Colon (tissue), 2 donors: ENCODE measurements around the gene KAT8.
"Not testable (repeated sequence)": the region's sequence is repeated elsewhere in the genome, so short reads cannot be mapped to it uniquely, and the experiment has no call there.

Experiments used
- FAIRE-seq: peaks from 2 replicates; lab custom pipeline; 2012; peaks lifted over from hg19 to GRCh38; lab: Jason Lieb, UNC
- donor health status: control.
- donor health status: control.

KAT8 gene

DNA sequence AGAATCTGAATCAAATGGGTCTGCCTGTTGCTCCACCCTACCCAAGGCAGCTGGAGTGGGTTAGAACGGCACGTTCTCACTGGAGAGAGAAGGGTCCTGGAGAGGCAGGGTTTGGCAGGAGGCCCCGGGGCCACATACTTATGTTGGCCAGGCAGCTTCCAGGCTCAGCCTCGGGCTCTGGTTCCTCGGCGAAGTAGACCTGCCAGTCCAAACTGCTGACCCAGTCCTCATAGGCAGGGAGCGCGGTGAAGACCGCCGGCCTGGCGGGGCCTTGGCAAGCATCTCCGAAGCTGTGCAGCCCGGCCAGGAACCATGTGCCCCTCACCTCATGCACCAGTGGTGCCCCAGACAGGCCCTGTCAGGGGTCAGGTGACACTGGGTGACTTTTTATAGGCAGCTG, 33.5 kb upstream of the KAT8 start:
- no peak for FAIRE-seq

GRCh38 chr16:31084584-31085302, 32.7 kb upstream of the KAT8 start:
- no peak for FAIRE-seq

GRCh38 chr16:31085411-31085810, 32.1 kb upstream of the KAT8 start:
- FAIRE-seq, result no peak

GRCh38 chr16:31085873-31086628, 31.4 kb upstream of the KAT8 start:
- FAIRE-seq, result no peak

DNA sequence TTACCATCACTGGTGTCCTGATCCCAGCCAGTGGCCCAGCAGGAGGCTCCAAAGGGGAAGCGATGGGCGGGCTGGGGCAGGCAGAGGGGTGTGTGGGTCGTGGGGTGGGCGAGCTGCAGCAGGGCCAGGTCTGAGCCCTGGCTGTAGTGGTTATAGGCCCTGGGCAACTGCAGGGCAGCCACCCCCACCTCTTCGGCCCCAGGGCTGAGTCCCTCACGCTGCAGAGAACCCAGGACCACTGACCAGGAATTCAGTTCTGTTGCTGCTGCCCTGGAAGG, 30.9 kb upstream of the KAT8 start:
- no peak for FAIRE-seq

GRCh38 chr16:31087481-31087880, 30.0 kb upstream of the KAT8 start:
- FAIRE-seq, result no peak

- FAIRE-seq, result no peak
These were observed 29.5 kb upstream of the KAT8 start for GRCh38 chr16:31087971-31088370.

- no peak for FAIRE-seq
These were observed 28.8 kb upstream of the KAT8 start, which contains the start of gene PRSS53 for GRCh38 chr16:31088459-31089183. TSS of gene PRSS53 (minus strand) at chr16:31088943. CDS start at chr16:31088809, 134 bp downstream.

DNA sequence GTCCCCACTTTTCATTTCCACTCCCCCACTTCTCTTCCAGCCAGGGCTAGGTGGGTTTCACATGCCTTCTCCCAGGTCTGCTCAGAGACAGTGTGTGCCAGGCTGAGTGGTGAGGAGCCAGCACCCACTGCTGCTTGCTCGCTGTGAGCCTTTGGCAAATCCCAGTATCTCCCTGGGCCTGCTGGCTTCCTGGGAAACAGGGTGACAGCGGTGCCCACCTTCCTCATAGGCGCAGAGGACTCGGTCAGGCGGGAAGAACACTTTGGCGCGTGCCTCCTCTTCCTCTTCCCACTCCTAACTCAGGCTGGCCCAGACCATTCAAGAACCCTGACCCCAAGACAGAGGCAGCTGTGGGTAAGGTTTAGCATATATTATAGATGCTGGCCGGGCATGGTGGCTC, 28.3 kb upstream of the KAT8 start:
- FAIRE-seq, result no peak

DNA sequence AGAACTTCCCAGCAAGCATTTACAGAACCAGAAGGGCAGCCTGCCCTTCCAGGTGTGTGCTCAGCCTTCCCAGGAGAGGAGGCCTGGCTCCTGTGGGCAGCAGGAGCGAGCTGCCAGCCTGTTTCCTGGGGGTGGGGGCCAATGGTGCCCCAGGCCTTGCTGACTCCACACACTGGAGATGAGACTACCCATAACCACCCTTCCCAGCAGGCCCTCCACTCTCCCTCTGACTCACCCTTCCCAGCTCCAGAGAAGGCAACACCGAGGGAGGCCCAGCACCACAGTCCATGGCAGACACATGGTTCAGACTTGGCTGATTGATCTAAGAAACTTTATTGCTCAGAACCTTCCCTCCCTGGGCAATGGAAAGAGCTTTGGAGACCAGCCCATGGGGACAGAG, 26.9 kb upstream of the KAT8 start:
- FAIRE-seq, result no peak

DNA sequence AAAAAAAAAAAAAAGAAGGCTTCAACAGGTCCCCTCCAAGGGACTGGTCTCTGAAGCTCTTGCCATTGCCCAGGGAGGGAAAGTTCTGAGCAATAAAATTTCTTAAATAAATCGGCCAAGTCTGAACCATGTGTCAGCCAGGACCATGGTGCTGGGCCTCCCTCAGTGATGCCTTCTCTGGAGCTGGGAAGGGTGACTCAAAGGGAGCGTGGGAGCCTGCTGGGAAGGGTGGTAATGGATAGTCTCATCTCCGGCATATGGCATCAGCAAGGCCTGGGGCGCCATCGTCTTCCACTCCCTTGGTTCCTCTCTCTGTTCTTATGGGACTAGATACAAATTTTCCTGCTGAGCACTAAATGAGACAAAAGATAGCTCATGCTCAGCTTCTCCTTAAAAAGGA, 25.1 kb upstream of the KAT8 start:
- no peak for FAIRE-seq

DNA sequence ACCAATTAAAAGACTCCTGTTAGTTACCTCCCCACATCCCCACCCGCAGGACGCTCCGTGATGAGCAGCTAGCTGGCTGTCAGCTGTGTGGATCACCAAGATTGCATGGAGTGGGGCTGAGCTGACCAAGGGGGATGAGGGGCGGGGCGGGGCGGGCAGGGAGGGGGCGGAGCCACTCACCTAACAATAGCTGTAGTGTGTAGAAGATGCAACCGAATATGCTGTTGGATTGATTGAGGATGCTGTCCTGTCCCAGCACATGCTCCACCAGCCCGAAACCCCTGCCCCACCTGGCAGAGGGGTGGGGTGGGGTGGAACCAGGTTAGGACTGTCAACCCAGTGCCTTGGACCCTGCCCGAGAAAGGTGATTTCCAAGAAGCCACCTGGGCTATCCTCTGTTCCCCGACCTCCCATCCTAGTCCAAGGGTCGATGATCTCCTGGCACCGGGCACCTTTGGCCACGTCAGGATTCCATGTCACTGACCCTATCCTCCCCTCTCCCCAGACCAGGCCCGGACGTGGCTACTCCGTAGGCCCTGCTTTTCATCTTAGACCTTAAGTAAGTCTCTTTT, 24.2 kb upstream of the KAT8 start:
- FAIRE-seq, result no peak

GRCh38 chr16:31094088-31094423, 23.4 kb upstream of the KAT8 start:
- FAIRE-seq, result no peak

DNA sequence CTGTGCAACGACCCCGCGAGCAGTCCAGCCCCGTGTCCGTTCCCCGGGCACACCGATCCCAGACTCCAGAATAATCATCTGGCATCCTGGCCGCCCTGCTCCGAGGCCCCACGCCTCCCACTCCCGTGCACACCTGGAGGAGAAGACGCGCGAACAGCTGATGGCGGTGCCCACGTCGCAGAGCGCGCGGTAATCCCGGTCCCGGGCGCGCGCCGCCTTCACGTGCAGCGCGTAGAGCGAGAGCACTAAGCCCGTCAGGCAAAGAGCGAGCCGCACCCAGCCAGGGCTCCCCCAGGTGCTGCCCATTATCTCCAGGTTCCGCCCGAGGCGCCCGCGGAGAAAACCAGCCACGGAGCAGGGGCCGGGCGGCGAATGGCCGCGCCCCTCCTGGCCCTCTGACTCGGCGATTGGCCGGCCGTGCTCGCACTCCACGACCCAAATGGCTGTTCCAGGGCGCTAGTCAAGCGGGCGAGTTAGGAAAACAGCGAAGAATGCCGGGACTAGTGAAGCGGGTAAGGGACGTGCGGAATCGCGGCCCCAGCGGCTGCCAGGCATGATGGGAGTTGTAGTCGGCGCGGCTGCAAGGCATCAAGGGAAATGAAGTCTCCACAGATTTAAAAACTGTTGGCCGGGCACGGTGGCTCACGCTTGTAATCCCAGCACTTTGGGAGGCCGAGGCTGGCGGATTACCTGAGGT, 22.9 kb upstream of the KAT8 start, which contains the start of gene VKORC1:
Gene VKORC1 (minus strand): TSS at position 374 of the 697 bp plus-strand sequence. CDS start 68 bp downstream, at position 306.
- FAIRE-seq, result no peak

DNA sequence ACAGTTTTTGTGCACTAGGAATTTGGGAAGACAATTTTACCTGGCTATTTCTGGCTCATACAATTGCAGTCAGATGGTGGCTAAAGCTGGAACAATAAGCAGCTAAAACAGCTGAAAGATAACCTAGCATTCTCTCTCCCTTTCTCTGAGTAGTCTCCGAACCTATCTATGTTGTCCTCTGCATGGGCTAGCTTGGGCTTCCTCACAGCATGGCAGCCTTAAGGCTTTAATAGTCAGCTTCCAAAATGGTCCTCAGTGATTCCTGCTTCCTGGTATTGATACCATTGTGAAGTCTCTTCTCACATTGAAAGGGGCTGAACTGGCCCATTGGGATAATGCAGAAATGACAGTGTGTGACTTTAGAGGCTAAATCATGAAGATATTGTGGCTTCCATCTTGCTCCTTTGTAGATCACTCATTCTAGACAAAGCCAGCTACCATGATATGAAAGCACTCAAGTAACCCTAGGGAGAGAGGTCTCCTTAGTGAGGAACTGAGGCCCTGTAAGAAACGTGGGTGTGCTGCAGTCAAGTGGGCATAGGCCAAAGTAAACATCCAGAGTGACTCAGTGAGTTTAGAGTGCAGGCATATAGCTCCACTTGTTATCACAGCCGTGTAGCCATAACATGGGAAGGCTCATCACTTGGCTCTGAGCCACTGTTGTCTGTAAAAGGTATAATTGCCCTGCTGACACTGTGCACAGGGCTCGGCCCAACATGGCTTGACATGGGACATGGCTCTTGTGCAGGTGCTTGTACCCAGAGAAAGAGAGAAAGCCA, 17.4 kb upstream of the KAT8 start:
- FAIRE-seq, result no peak

GRCh38 chr16:31100876-31101641, 16.4 kb upstream of the KAT8 start:
- FAIRE-seq, result not testable (repeated sequence)

DNA sequence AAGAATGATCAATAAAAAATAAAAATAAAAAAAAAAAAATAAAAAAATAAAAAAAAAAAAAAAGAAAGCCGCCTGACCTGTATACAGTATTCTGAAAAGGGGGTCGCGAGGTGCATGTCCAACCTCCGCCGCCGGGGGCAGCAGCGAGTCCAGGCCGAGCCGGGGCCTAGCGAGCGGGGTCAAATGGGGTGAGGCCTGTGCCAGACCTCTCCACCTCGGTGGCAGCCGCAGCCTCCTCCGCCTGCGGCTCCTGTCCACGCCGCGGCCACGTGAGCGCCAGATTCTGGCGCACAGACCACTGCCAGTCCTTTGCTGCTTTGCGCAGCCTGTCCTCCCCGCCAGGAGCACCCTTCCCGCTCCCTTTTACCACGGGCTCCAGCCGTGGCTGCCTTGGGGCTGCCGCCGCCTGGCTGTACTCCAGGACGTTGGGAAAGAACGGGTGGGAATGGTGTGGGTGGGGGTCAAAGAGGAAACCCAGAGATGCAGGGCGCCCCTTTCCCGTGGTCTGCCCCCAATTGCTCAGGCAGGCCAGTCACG, 11.7 kb upstream of the KAT8 start:
- no peak for FAIRE-seq

- no peak for FAIRE-seq
These were observed 10.7 kb upstream of the KAT8 start for GRCh38 chr16:31106509-31107464.

- FAIRE-seq, result no peak
These were observed 10.0 kb upstream of the KAT8 start for GRCh38 chr16:31107465-31107867.
